RWPE2 (cell line): ENCODE measurements around the gene ST3GAL3.

Experiments used
- ATAC-seq: fragments of 200-7000 bp; cut with Tn5 transposase; 3 replicates; pipeline ENCODE4 v1.9.1; 2021; ENCODE audit warnings: low read depth
- DNase-seq: peaks from one replicate; pipeline ENCODE4 v3.0.0-alpha.2; 2020; ENCODE audit warnings: low spot score
- H3K27ac ChIP-seq: fragments of 450-650 bp; 2 replicates; pipeline ENCODE4 v1.5.1; 2017; ENCODE audit warnings: mild to moderate bottlenecking; ENCODE audit not compliant: poor library complexity, severe bottlenecking
- H3K27me3 ChIP-seq: fragments of 250-450 bp; sonication (Bioruptor Pico); 2 replicates; pipeline ENCODE4 v1.5.1; 2021; ENCODE audit warnings: mild to moderate bottlenecking, moderate library complexity; ENCODE audit not compliant: insufficient read depth, poor library complexity, severe bottlenecking
- H3K36me3 ChIP-seq: fragments of 250-450 bp; sonication (Bioruptor Pico); 2 replicates; pipeline ENCODE4 v1.5.1; 2020; ENCODE audit warnings: low read depth, mild to moderate bottlenecking, moderate library complexity
- H3K4me1 ChIP-seq: fragments of 250-450 bp; sonication (Bioruptor Pico); 2 replicates; pipeline ENCODE4 v1.5.1; 2021; ENCODE audit warnings: mild to moderate bottlenecking, moderate library complexity; ENCODE audit not compliant: insufficient read depth, poor library complexity, severe bottlenecking
- H3K4me3 ChIP-seq: fragments of 250-450 bp; sonication (Bioruptor Pico); 2 replicates; pipeline ENCODE4 v1.5.1; 2021; ENCODE audit warnings: mild to moderate bottlenecking, moderate library complexity; ENCODE audit not compliant: severe bottlenecking
- H3K9me3 ChIP-seq: fragments of 250-450 bp; sonication (Bioruptor Pico); 2 replicates; pipeline ENCODE4 v1.5.1; 2021; ENCODE audit warnings: mild to moderate bottlenecking, moderate library complexity; ENCODE audit not compliant: severe bottlenecking
- CTCF ChIP-seq: fragments of 450-650 bp; IDR thresholded peaks from one replicate; pipeline ENCODE4 v1.5.1; 2017; ENCODE audit warnings: mild to moderate bottlenecking, moderate library complexity; ENCODE audit not compliant: poor library complexity, severe bottlenecking

The ST3GAL3 gene

GRCh38 chr1:43968348-43968948 lies 261.1 kb downstream of the ST3GAL3 start:
- Histone ChIP-seq H3K36me3 (peaks cover 4% of the 10 kb centered on the region; the same call in 1 of the 2 replicates), H3K27me3 (no peaks in the 10 kb centered on the region), H3K4me1 (no peaks in the 10 kb centered on the region), H3K4me3 (no peak overlapping the region), H3K27ac (no peak overlapping the region), H3K9me3 (no peaks in the 10 kb centered on the region)
- DNase-seq (no peak), ATAC-seq (no peak)
- TF ChIP-seq CTCF = no peak

- ATAC-seq = no peak
- DNase-seq = no peak
- no peaks in the 10 kb centered on the region for H3K4me1 ChIP-seq
- no peak overlapping the region for H3K27ac ChIP-seq
- no peak for TF ChIP-seq CTCF
- H3K36me3 ChIP-seq = peaks cover 4% of the 10 kb centered on the region; the same call in 1 of the 2 replicates
- no peaks in the 10 kb centered on the region for H3K27me3 ChIP-seq
- peak overlapping the region; percentile 86 for H3K4me3 ChIP-seq
- H3K9me3 ChIP-seq = no peaks in the 10 kb centered on the region
These were observed 262.0 kb downstream of the ST3GAL3 start for GRCh38 chr1:43969416-43969745.

GRCh38 chr1:43969746-43970466 lies 262.6 kb downstream of the ST3GAL3 start, which contains the start of gene DPH2:
Gene DPH2 (plus strand): TSS chr1:43970010. CDS start chr1:43970176, 166 bp downstream.
- no peaks in the 10 kb centered on the region for H3K9me3 ChIP-seq
- peak within 1 kb of the TSS; percentile 86 for H3K4me3 ChIP-seq
- no peak within 1 kb of the TSS for H3K27ac ChIP-seq
- H3K4me1 ChIP-seq = no peaks in the 10 kb centered on the region
- DNase-seq (peak; percentile 97), ATAC-seq (peak; percentile 93)
- H3K36me3 ChIP-seq = peaks cover 4% of the 10 kb centered on the region; the same call in 1 of the 2 replicates
- no peaks in the 10 kb centered on the region for H3K27me3 ChIP-seq
- no peak for TF ChIP-seq CTCF

GRCh38 chr1:43970502-43970901 lies 263.2 kb downstream of the ST3GAL3 start:
- H3K9me3 ChIP-seq = no peaks in the 10 kb centered on the region
- H3K4me1 ChIP-seq = no peaks in the 10 kb centered on the region
- H3K4me3 ChIP-seq = peak overlapping the region; percentile 86
- H3K27ac ChIP-seq = no peak overlapping the region
- no peak for DNase-seq
- no peak for TF ChIP-seq CTCF
- peaks cover 4% of the 10 kb centered on the region; the same call in 1 of the 2 replicates for H3K36me3 ChIP-seq
- ATAC-seq = no peak
- H3K27me3 ChIP-seq = no peaks in the 10 kb centered on the region

GRCh38 chr1:43970911-43971310 lies 263.6 kb downstream of the ST3GAL3 start:
- no peak for ATAC-seq
- no peak for TF ChIP-seq CTCF
- H3K27ac ChIP-seq = no peak overlapping the region

More at GRCh38 chr1:43970911-43971310, 263.6 kb downstream of the ST3GAL3 start:
- H3K4me3 ChIP-seq = peak overlapping the region; percentile 86
- no peak for DNase-seq
- no peaks in the 10 kb centered on the region for H3K4me1 ChIP-seq
- H3K27me3 ChIP-seq = no peaks in the 10 kb centered on the region
- no peaks in the 10 kb centered on the region for H3K9me3 ChIP-seq
- H3K36me3 ChIP-seq = peaks cover 4% of the 10 kb centered on the region; the same call in 1 of the 2 replicates
